Ovary (tissue), 9 donors: ENCODE results near the gene GRK5. TPM values are rescaled to one million over a fixed set of nuclear protein-coding genes. Genes with fewer than 3 reads are reported as not detected.

Experiments
- DNase-seq, 5 donors: peaks; one replicate each; pipeline ENCODE4 v3.0.0-alpha.2; 2019 to 2020
- H3K27ac ChIP-seq, 2 donors: fragments of 200-600 bp; one replicate each; pipeline versions ENCODE4 v1.5.1 to v1.8.0; 2019 to 2022
- H3K27me3 ChIP-seq: fragments of 200-600 bp; one replicate; pipeline ENCODE4 v1.8.0; 2022
- H3K36me3 ChIP-seq: fragments of 200-600 bp; sonication (generic); one replicate; pipeline ENCODE4 v1.5.1; 2019
- H3K4me1 ChIP-seq: one replicate; pipeline ENCODE4 v1.8.1; 2013; ENCODE audit warnings: mild to moderate bottlenecking, moderate library complexity; ENCODE audit not compliant: insufficient read depth
- H3K4me3 ChIP-seq: fragments of 200-600 bp; sonication (generic); one replicate; pipeline ENCODE4 v1.5.1; 2017
- H3K9me3 ChIP-seq, 2 donors: fragments of 200-600 bp in 1 of 2; sonication (generic) in 1 of 2; one replicate each; pipeline versions ENCODE4 v1.5.1 to v1.8.1; 2013 to 2019; ENCODE audit warnings: mild to moderate bottlenecking in 1 of 2, moderate library complexity in 1 of 2
- CTCF ChIP-seq, 3 donors: fragments of 450-650 bp in 2 of 3; fragments of 200-600 bp in 1 of 3; IDR thresholded peaks; one replicate each; pipeline versions ENCODE4 v1.5.1 to v1.8.0; 2016 to 2022; ENCODE audit warnings: antibody characterized with exemption in 3 of 3, mild to moderate bottlenecking in 1 of 3
- EP300 ChIP-seq: sonication (generic); formaldehyde crosslinking; IDR thresholded peaks from one replicate; pipeline ENCODE4 v1.6.1; 2017; ENCODE audit warnings: antibody characterized with exemption
- POLR2A ChIP-seq: fragments of 450-650 bp; IDR thresholded peaks from one replicate; pipeline ENCODE4 v1.6.1; 2017; ENCODE audit warnings: antibody characterized with exemption, mild to moderate bottlenecking, moderate library complexity
- WGBS, 3 donors: extraction: QIAGEN DNeasy Blood & Tissue Kit in 1 of 3; methylation state at CpG; one replicate each; pipeline versions ENCODE4 v1.1.5 to v1.1.7; 2013 to 2017; 5-methylcytosine and 5-hydroxymethylcytosine counted together
- intact Hi-C, 4 donors: fragments of 100-400 bp; cut with DNase I; formaldehyde crosslinking; loops; one replicate each; pipeline versions ENCODE4 v1.11.0 to v1.15.1; 2022 to 2023
- polyA plus RNA-seq, 2 donors: library from polyadenylated mRNA; stranded (reverse); fragments of 200-250 nt in 1 of 2; fragments of 350-450 nt in 1 of 2; fragmentation: Illumina TruSeq in 1 of 2; extraction: RNeasy Lipid Tissue Mini Kit (QIAGEN cat#74804) in 1 of 2; gene quantifications; one replicate each; pipeline ENCODE4 v1.2.3, GENCODE V29; 2013 to 2014
- total RNA-seq, 7 donors: library from RNA; depleted of rRNA in 2 of 7; stranded (reverse); fragments of >200 nt in 2 of 7; fragmentation: NEBNext Ultra II Directional in 3 of 7; extraction: Animal tissue kit (Norgen Biotek cat#: 25700) in 3 of 7; gene quantifications; one replicate each; pipeline versions ENCODE4 v1.1.0 to v1.2.4, GENCODE V29; 2016 to 2023
- donor health status: DM: no; HTN: no; CAD: no; lungs with moderate emphysema.
- donor health status: DM: no; HTN: no; CAD: no.
- donor health status: Bipolar disorder and iron deficiency.
- donor health status: DM: yes; HTN: yes; CAD: no.
- donor health status: DM: no; HTN: no; CAD: no.
- donor health status: DM: yes; HTN: yes; CAD: no.

Gene GRK5
- total and polyA plus RNA-seq, 9 donors = 10.0 to 115 (median 38.2) TPM

DNA sequence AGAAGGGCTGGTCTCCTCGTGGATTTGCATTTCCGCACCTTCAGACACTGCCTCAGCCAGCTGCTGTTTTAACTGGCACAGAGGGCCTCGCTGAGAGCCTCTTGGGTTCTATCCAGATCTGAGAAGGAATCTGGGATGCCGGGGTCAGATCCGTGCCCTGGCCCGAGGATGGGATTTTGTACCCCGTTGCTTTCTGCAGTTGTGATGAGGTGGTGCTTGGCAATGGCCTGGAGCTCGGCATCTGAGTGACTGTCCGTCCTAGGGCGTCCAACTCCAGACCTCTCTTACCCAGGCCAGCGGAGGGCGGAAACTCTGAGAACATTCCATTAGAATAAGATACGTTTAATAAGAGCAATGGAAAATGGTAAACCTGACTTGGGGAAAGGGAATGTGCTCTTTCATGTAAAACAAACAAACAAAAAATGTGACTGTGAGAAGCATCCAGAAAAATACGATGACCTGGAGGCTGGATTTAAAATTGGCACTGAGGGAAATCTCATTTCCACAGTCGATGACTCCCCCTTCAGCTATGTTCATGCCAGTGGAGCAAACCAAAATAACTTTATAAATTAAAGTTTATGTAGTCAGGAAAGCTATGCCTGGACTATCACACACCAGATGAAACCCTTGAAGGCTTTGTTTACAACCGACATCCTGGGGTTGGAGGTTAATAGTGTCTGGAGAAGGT, 39.6 kb downstream of the GRK5 start:
- Histone ChIP-seq H3K9me3 (no peaks in the 10 kb centered on the region), H3K27me3 (no peaks in the 10 kb centered on the region), H3K36me3 (no peaks in the 10 kb centered on the region), H3K27ac (no peak overlapping the region), H3K4me1 (peaks cover 36% of the 10 kb centered on the region), H3K4me3 (no peak overlapping the region)
- 51 to 56% (median 55%) methylated on average over 16 of the region's 16 CpGs for WGBS, 3 donors
- TF ChIP-seq CTCF (IDR thresholded peaks at IDR 0.05) (no peak), EP300 (no peak), POLR2A (no peak)
- peak in 2 of 5 donors; percentile 41 to 50 for DNase-seq
- intact Hi-C loops = loop anchor here in 1 of 4 donors (1.0 kb wide), 1 partner anchor 26 kb away; no protein-coding TSS in a partner anchor

GRCh38 chr10:119247550-119247894, 40.2 kb downstream of the GRK5 start:
- TF ChIP-seq EP300 (no peak), POLR2A (no peak), CTCF (IDR thresholded peaks at IDR 0.05) (no peak)
- Histone ChIP-seq H3K27me3 (no peaks in the 10 kb centered on the region), H3K4me1 (peaks cover 37% of the 10 kb centered on the region), H3K4me3 (no peak overlapping the region), H3K27ac (no peak overlapping the region), H3K9me3 (no peaks in the 10 kb centered on the region), H3K36me3 (no peaks in the 10 kb centered on the region)
- no peak for DNase-seq
- intact Hi-C loops = no loop called here

- peaks cover 40% of the 10 kb centered on the region for H3K4me1 ChIP-seq
- WGBS, 3 donors = 90 to 96% (median 94%) methylated on average over 3 of the region's 3 CpGs
- no peaks in the 10 kb centered on the region for H3K9me3 ChIP-seq
- H3K27ac ChIP-seq = no peak overlapping the region
- no peak for DNase-seq
- no peak for TF ChIP-seq CTCF (IDR thresholded peaks at IDR 0.05)
- TF ChIP-seq POLR2A = no peak
- TF ChIP-seq EP300 = no peak
- no peak overlapping the region for H3K4me3 ChIP-seq
- intact Hi-C loops = no loop called here
- H3K27me3 ChIP-seq = no peaks in the 10 kb centered on the region
- no peaks in the 10 kb centered on the region for H3K36me3 ChIP-seq
Measured at GRCh38 chr10:119248184-119248583, 40.8 kb downstream of the GRK5 start.

DNA sequence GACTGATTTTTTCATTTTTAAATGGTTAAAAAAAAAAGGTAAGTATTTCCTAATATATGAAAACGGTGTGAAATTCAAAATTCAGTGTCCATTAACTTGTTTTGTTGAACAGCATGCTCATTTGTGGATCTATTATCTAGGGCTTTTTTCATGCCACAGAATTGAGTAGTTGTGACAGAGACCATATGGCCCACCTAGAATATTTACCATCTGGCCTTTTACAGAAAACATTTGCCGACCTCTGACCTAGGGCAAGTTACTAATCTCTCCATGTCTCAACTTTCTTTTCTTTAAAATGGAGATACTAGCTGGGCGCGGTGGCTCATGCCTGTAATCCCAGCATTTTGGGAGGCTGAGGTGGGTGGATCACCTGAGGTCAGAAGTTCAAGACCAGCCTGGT, 41.3 kb downstream of the GRK5 start:
- WGBS, 3 donors = 83 to 89% (median 85%) methylated on average over 4 of the region's 4 CpGs
- no peaks in the 10 kb centered on the region for H3K9me3 ChIP-seq
- no peaks in the 10 kb centered on the region for H3K36me3 ChIP-seq
- intact Hi-C loops = no loop called here
- peaks cover 43% of the 10 kb centered on the region for H3K4me1 ChIP-seq
- no peak overlapping the region for H3K4me3 ChIP-seq
- DNase-seq = peak in 1 of 5 donors; percentile 9
- no peak for TF ChIP-seq CTCF (IDR thresholded peaks at IDR 0.05)
- no peak for TF ChIP-seq EP300
- no peaks in the 10 kb centered on the region for H3K27me3 ChIP-seq
- no peak overlapping the region for H3K27ac ChIP-seq
